GM21825 (cell line): ENCODE data around the gene RALBP1.
"Not testable (repeated sequence)": the region's sequence is repeated elsewhere in the genome, so short reads cannot be mapped to it uniquely, and the experiment has no call there.

Experiments used
- ATAC-seq: cut with Tn5 transposase; IDR thresholded peaks from one replicate; pipeline ENCODE4 v1.9.1; 2021; ENCODE audit warnings: mild to moderate bottlenecking, moderate library complexity; ENCODE audit not compliant: unreplicated experiment

The RALBP1 gene

DNA sequence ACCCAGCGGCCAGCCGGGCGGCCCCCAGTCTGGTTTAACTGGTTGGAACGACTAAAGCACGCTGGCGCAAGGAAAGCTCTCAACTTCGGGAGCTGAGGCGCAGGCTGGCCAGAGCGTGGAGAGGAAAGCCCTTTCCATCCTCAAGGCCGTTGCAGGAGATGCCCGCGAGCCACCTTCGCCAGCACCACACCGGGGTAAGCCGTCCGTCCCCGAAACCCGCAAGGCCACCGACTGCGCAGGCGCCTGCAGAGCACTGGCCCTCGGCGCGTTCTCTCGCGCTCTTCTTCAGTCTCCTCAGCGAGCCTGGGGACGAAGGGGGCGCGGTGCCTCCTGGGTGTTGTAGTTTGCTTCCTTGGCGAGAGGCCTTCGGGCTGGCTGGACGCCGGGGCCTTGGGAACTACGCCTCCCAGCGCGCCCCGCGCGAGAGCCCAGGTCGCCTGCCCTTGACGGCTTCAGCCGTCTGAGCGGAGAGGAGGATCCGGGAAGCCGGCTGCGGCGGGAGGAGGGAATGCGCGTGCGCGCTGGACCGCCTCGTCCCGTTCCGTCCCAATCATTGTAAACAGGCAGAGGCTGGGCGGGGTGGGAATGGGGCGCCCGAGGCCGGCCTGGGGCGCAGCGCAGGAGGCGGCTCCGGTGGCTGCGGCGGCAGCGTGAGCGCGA, at the start of gene RALBP1:
Gene RALBP1 (plus strand): TSS at position 531 of the 660 bp plus-strand sequence. CDS start 37,533 bp downstream, outside the sequence.
- ATAC-seq: peak; percentile 93

DNA sequence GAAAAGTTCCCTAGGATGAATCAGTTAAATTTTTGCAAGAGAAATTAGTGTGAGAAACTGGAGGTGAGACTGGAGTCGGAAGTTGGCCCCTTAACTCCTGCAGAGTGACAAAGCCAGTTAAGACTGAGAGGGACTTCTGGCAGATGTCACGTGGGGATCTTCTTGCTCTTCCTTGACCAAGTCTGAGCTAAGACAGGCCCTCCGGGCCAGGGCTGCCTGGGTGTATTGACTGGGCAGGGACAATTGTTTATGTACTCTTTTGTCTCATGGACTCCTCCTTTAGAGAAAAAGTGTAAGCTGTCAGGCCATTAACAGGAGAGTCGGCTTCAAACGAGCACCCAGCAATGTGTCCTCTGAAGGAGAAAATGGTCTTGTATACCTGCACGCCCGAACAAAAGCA, 48.6 kb upstream of the RALBP1 start:
- ATAC-seq: no peak

DNA sequence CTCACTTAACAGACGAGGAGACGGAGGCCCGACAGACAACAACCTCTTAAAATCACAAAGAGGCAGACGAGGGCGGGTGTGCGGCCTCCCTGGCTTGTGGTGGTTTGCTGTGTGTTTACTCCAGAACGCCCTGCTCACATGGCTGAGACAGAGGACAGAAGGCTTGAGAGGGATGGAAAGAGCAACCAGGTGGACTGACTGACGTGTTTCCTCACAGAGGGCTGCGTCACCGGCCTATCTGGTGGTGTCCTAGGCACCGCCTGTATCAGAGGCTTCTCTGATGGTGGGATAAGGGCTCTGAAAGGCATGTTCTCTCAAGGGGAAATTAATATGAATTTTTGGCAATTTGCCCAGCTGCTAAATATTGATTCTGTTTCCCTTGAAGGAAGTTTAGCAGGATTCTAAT, 47.0 kb upstream of the RALBP1 start:
- no peak for ATAC-seq

GRCh38 chr18:9428862-9429661, 46.3 kb upstream of the RALBP1 start:
- ATAC-seq: no peak

DNA sequence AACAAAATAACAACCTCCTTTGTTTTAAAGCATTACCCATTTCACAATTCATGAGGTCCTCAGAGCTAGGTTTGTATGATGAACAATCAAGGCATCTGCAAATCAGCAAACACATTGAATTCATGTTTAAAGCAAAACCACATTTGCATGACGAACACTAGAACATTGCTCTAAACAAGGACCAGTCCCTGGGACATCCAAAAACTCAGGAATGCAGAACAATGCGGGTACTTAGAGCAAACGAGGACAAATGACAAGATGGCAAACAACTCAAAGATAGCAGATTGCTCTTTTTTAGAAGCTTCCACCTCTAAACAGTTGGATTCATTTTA, 45.7 kb upstream of the RALBP1 start:
- ATAC-seq: no peak

DNA sequence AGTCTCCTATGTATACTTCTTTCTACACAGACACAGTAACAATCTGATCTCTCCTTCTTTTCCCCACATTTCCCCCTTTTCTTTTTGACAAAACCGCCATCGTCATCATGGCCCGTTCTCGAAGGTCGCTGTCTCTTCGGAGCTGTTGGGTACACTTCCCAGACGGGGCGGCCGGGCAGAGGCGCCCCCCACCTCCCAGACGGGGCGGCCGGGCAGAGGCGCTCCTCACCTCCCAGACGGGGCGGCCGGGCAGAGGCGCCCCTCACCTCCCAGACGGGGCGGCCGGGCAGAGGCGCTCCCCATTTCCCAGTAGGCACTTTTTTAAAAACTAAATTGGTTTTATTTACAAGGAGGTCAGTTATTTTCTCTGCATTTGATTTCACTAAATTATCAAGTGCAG, 45.0 kb upstream of the RALBP1 start:
- ATAC-seq: not testable (repeated sequence)

- ATAC-seq: no peak
Measured at GRCh38 chr18:9431296-9431695, 44.0 kb upstream of the RALBP1 start.

- not testable (repeated sequence) for ATAC-seq
Measured at GRCh38 chr18:9433122-9433521, 42.2 kb upstream of the RALBP1 start.

GRCh38 chr18:9433671-9434121, 41.6 kb upstream of the RALBP1 start:
- no peak for ATAC-seq

- no peak for ATAC-seq
Measured at GRCh38 chr18:9434122-9434701, 41.1 kb upstream of the RALBP1 start.

- no peak for ATAC-seq
Measured at GRCh38 chr18:9435041-9435440, 40.3 kb upstream of the RALBP1 start.

GRCh38 chr18:9436206-9436929, 38.9 kb upstream of the RALBP1 start:
- ATAC-seq: no peak

- no peak for ATAC-seq
Measured at GRCh38 chr18:9437021-9437437, 38.3 kb upstream of the RALBP1 start.

- no peak for ATAC-seq
Measured at GRCh38 chr18:9437672-9438071, 37.6 kb upstream of the RALBP1 start.

DNA sequence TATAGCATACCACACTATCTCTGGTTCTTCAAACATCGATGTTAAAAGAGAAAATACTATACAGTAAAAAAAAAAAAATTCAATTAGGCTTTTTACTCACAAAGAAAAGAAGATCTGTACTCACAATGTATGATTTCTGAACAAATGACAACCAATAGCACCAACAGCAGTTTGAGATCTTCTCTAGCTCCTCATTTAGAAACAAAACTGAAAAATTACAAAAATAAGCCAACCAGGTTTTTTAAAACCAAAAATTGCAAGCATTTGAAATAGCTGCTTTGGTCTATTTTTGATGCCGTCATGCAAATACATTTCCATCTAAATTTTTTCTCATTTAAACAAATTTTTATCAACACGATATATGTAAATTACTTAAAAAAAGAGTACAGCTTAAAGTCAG, 34.3 kb upstream of the RALBP1 start:
- ATAC-seq: no peak

- no peak for ATAC-seq
Measured at GRCh38 chr18:9444549-9444948, 30.8 kb upstream of the RALBP1 start.

- ATAC-seq: no peak
Measured at GRCh38 chr18:9446839-9447238, 28.5 kb upstream of the RALBP1 start.

DNA sequence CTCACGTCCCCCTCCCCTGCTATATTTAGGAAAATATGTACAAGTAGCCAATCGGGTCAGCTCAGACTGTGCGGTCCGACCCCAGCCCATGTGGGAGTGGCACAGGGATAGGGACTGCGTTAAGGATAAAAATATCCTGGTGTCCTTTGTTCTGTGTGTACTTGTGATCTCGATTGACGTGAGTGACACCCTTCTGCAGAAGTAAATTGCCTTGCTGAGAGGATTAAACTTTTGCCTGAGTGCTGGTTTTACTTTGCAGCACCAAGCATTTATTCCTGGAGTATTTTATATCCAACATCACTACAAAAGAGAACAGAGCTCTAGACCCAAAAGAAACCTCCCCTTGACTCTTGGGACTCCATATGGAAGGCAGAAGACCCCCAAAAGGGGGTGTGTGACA, 28.0 kb upstream of the RALBP1 start:
- no peak for ATAC-seq

DNA sequence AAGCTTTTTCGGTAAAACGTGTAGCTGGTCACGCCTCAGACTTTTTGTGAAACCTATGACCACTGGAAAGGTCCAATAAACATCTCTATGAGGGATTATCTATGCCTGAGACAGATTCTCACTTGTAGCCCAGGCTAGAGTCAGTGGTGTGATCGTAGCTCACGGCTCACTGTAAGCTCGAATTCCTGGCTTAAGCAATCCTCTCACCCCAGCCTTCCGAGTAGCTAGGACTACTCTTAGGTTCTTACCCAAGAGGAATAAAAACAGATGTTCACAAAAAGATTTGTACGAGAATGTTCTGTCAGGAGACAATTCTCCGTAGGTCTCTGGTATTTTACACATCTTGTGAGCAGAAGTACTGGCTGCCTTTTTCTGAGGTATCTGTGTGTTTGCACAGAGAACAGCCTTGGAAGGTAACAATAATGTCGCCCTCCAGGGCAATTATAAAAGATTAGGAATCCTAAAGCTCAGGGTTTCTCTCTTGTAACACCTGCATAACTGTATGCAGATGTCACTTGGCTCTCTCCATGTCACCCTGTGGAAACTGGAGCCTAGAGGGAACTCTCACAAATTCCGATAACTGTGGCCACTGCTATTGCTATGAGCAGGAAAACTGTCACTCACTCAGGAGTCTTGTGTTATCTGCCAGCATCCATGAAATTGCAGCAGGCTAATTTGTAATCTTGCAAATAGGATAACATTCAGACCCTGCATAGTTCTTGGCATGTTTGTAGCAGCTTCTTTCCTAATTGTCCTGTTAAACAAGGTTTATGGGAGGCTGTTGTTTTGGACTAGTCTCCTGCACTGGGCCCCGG, 25.5 kb upstream of the RALBP1 start:
- no peak for ATAC-seq

DNA sequence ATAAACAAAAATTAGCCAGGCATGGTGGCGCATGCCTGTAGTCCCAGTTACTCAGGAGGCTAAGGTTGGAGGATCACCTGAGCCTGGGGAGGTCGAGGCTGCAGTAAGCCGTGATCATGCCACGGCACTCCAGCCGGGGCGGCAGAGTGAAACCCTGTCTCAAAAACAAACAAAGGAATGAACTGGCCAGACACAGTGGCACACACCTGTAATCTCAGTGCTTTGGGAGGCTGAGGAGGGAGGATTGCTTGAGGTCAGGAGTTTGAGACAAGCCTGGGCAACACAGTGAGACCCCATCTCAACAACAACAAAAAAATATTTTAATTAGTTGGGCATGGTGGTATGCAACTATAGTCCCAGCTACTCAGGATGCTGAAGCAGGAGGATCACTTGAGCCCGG, 24.4 kb upstream of the RALBP1 start:
- not testable (repeated sequence) for ATAC-seq

- no peak for ATAC-seq
Measured at GRCh38 chr18:9453283-9453682, 22.0 kb upstream of the RALBP1 start.
